ENCODE results near the gene UBALD1.

The UBALD1 gene

GRCh38 chr16:4606354-4606753 lies 8.3 kb downstream of the UBALD1 start:
- no peak for DNase-seq (ENCODE audit: low spot score)
- in situ Hi-C loops (cut with MboI; ENCODE audit: low pct_unique_long_range_greater_than_20kb, low sequenced_read_pairs, unreplicated experiment), result no loop called here
- TF ChIP-seq, protein P1, sequence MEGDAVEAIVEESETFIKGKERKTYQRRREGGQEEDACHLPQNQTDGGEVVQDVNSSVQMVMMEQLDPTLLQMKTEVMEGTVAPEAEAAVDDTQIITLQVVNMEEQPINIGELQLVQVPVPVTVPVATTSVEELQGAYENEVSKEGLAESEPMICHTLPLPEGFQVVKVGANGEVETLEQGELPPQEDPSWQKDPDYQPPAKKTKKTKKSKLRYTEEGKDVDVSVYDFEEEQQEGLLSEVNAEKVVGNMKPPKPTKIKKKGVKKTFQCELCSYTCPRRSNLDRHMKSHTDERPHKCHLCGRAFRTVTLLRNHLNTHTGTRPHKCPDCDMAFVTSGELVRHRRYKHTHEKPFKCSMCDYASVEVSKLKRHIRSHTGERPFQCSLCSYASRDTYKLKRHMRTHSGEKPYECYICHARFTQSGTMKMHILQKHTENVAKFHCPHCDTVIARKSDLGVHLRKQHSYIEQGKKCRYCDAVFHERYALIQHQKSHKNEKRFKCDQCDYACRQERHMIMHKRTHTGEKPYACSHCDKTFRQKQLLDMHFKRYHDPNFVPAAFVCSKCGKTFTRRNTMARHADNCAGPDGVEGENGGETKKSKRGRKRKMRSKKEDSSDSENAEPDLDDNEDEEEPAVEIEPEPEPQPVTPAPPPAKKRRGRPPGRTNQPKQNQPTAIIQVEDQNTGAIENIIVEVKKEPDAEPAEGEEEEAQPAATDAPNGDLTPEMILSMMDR (IDR thresholded peaks at IDR 0.05; ENCODE audit: extremely low read depth, insufficient read depth, missing control alignments), result no peak

- TF ChIP-seq, protein P1 (IDR thresholded peaks at IDR 0.05; ENCODE audit: extremely low read depth, insufficient read depth, missing control alignments), result no peak
- no peak for DNase-seq (ENCODE audit: low spot score)
- in situ Hi-C loops (cut with MboI; ENCODE audit: low pct_unique_long_range_greater_than_20kb, low sequenced_read_pairs, unreplicated experiment), result no loop called here
These were observed 10.3 kb downstream of the UBALD1 start for GRCh38 chr16:4604401-4604800.

GRCh38 chr16:4603624-4604170 lies 11.0 kb downstream of the UBALD1 start:
- TF ChIP-seq, protein P1 (IDR thresholded peaks at IDR 0.05; ENCODE audit: extremely low read depth, insufficient read depth, missing control alignments), result no peak
- in situ Hi-C loops (cut with MboI; ENCODE audit: low pct_unique_long_range_greater_than_20kb, low sequenced_read_pairs, unreplicated experiment), result no loop called here
- DNase-seq (ENCODE audit: low spot score), result no peak

DNA sequence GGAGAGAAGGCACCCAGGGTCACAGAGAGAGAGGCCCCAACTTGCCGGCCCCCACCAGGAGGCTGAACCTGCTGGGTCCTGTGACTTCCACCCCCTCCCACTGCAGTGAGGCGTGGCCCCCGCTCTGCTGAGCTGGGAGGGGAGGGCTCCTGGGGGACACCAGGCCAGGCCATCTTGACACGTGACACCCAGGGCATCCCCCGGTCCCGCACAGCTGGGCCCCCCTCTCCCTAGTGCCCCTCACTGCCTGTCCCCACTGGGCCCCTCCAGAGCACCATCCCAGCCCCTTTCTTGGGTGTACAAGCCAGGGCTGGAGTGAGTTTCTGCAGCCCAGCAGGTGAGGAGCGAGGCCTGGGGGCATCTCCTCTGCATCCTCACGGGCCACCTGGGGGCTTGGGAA lies 12.4 kb downstream of the UBALD1 start:
- in situ Hi-C loops (cut with MboI; ENCODE audit: low pct_unique_long_range_greater_than_20kb, low sequenced_read_pairs, unreplicated experiment), result no loop called here
- no peak for DNase-seq (ENCODE audit: low spot score)
- TF ChIP-seq, protein P1 (IDR thresholded peaks at IDR 0.05; ENCODE audit: extremely low read depth, insufficient read depth, missing control alignments), result no peak

DNA sequence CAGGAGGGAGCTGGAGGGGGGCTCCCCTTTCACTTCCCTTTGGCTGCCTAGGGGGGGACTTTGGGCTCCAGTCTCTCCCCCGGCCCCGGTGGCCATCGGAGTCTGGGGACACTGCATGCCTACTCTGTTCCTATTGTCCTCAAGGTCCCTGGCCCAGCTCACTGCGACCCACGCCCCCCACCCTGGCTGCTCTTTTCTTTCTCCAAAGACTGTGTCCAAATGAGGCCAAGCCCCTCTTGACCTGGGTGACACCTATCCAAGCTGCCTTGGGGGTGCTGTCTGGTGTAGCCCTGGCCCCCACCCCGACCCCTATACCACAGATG lies 12.9 kb downstream of the UBALD1 start:
- in situ Hi-C loops (cut with MboI; ENCODE audit: low pct_unique_long_range_greater_than_20kb, low sequenced_read_pairs, unreplicated experiment), result no loop called here
- TF ChIP-seq, protein P1 (IDR thresholded peaks at IDR 0.05; ENCODE audit: extremely low read depth, insufficient read depth, missing control alignments), result no peak
- DNase-seq (ENCODE audit: low spot score), result no peak

DNA sequence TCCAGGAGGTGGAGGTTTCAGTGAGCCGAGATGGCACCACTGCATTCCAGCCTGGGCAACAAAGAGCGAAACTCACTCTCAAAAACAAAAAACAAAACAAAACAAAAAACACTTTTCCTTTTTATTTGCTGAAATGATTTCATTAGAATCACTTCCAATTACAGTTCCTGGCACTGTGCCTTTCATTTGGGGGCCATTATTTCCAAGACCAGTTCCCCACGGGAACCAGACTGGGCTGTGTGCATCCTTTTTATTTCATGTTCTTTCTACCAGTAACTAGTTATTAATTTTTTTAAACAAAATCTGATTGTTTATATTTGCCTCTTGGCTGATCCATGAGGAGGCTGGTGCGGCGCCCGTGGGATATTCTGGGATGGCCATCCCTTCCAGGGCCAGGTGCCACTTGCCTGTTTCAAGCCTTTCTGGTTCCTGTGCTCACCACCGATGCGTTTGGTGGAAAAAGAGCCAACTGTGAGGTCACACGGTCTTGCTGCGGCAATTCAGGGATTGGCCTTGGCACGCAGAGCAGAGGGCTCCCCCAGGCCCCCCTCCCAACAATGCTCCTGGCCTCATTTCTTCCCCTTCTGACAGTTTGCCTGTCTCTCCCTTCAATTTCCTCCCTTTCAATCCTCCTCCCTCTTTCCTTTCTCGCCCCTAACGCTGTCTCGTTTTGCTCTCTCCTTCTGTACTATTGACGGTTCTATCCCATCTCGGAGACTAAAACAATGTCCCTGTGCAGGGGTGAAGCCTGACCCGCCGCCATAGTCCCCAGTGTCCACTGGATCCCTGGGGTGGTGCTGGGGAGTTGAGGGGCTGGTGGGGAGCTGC lies 13.4 kb downstream of the UBALD1 start:
- in situ Hi-C loops (cut with MboI; ENCODE audit: low pct_unique_long_range_greater_than_20kb, low sequenced_read_pairs, unreplicated experiment), result no loop called here
- TF ChIP-seq, protein P1 (IDR thresholded peaks at IDR 0.05; ENCODE audit: extremely low read depth, insufficient read depth, missing control alignments), result no peak
- no peak for DNase-seq (ENCODE audit: low spot score)

Measured in GM13977 (cell line).